ENCODE results near the gene FHIT.

FHIT gene

DNA sequence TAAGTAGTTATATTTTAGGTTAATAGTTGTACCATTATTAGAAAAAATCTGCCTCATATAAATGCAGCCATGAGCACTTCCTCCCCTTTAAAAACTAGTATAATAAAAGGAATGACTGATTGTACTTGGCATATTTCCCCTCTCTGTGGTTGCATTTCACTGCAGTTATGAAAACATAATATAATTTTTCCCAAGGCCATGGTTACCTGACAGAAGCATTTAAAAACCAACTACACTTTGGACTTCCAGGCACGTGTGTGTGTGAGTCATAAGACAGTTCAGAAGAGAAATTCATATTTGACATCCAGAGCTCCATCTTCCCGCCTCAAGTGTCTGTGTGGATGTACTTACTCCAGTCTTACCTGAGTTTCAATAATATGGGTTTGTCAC, 1373.2 kb downstream of the FHIT start:
- no peak overlapping the region for H3K4me2 ChIP-seq (ENCODE audit: low read depth, low read length, poor library complexity, severe bottlenecking)
- H4K20me1 ChIP-seq (ENCODE audit: low read depth, low read length) = no peaks in the 10 kb centered on the region
- no peaks in the 10 kb centered on the region for H3K36me3 ChIP-seq (ENCODE audit: low read length)
- no peak overlapping the region for H3K27ac ChIP-seq (ENCODE audit: low read depth, low read length)
- no peak for TF ChIP-seq EZH2phosphoT487 (conservative IDR thresholded peaks at IDR 0.05; ENCODE audit: low read length)
- TF ChIP-seq, protein P1, sequence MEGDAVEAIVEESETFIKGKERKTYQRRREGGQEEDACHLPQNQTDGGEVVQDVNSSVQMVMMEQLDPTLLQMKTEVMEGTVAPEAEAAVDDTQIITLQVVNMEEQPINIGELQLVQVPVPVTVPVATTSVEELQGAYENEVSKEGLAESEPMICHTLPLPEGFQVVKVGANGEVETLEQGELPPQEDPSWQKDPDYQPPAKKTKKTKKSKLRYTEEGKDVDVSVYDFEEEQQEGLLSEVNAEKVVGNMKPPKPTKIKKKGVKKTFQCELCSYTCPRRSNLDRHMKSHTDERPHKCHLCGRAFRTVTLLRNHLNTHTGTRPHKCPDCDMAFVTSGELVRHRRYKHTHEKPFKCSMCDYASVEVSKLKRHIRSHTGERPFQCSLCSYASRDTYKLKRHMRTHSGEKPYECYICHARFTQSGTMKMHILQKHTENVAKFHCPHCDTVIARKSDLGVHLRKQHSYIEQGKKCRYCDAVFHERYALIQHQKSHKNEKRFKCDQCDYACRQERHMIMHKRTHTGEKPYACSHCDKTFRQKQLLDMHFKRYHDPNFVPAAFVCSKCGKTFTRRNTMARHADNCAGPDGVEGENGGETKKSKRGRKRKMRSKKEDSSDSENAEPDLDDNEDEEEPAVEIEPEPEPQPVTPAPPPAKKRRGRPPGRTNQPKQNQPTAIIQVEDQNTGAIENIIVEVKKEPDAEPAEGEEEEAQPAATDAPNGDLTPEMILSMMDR (IDR thresholded peaks at IDR 0.05; ENCODE audit: insufficient read depth, low read length, poor library complexity, severe bottlenecking) = no peak
- no peak overlapping the region for H2AFZ ChIP-seq (ENCODE audit: low read depth, low read length, severe bottlenecking)
- no peaks in the 10 kb centered on the region for H3F3A ChIP-seq (ENCODE audit: insufficient read depth)
- no peaks in the 10 kb centered on the region for H3K79me2 ChIP-seq (ENCODE audit: insufficient read depth, low read length)
- H3K9me2 ChIP-seq (replicated peaks; ENCODE audit: insufficient read depth, low read length) = no peaks in the 10 kb centered on the region
- H3K27me3 ChIP-seq (ENCODE audit: low read length) = no peaks in the 10 kb centered on the region
- H3K9ac ChIP-seq (ENCODE audit: low read length) = no peak overlapping the region
- no peaks in the 10 kb centered on the region for H3K9me3 ChIP-seq (ENCODE audit: insufficient read depth, low read length)
- H3K4me3 ChIP-seq (ENCODE audit: insufficient read depth, low read length, poor library complexity, severe bottlenecking) = no peak overlapping the region

- Histone ChIP-seq H2AFZ (ENCODE audit: low read depth, low read length, severe bottlenecking) (no peak overlapping the region), H4K20me1 (ENCODE audit: low read depth, low read length) (no peaks in the 10 kb centered on the region), H3K79me2 (ENCODE audit: insufficient read depth, low read length) (no peaks in the 10 kb centered on the region), H3K9me2 (replicated peaks; ENCODE audit: insufficient read depth, low read length) (no peaks in the 10 kb centered on the region), H3K4me2 (ENCODE audit: low read depth, low read length, poor library complexity, severe bottlenecking) (no peak overlapping the region), H3K27me3 (ENCODE audit: low read length) (no peaks in the 10 kb centered on the region), H3K36me3 (ENCODE audit: low read length) (no peaks in the 10 kb centered on the region), H3K27ac (ENCODE audit: low read depth, low read length) (no peak overlapping the region), H3K9me3 (ENCODE audit: insufficient read depth, low read length) (no peaks in the 10 kb centered on the region), H3K4me3 (ENCODE audit: insufficient read depth, low read length, poor library complexity, severe bottlenecking) (no peak overlapping the region), H3F3A (ENCODE audit: insufficient read depth) (no peaks in the 10 kb centered on the region), H3K9ac (ENCODE audit: low read length) (no peak overlapping the region)
- TF ChIP-seq, protein P1 (IDR thresholded peaks at IDR 0.05; ENCODE audit: insufficient read depth, low read length, poor library complexity, severe bottlenecking) = no peak
- TF ChIP-seq EZH2phosphoT487 (conservative IDR thresholded peaks at IDR 0.05; ENCODE audit: low read length) = no peak
These were observed 1373.8 kb downstream of the FHIT start for GRCh38 chr3:59877263-59878037.

- TF ChIP-seq EZH2phosphoT487 (conservative IDR thresholded peaks at IDR 0.05; ENCODE audit: low read length) = no peak
- TF ChIP-seq, protein P1 (IDR thresholded peaks at IDR 0.05; ENCODE audit: insufficient read depth, low read length, poor library complexity, severe bottlenecking) = no peak
- no peaks in the 10 kb centered on the region for H3K36me3 ChIP-seq (ENCODE audit: low read length)
- H3F3A ChIP-seq (ENCODE audit: insufficient read depth) = no peaks in the 10 kb centered on the region
- H4K20me1 ChIP-seq (ENCODE audit: low read depth, low read length) = no peaks in the 10 kb centered on the region
- H3K27ac ChIP-seq (ENCODE audit: low read depth, low read length) = no peak overlapping the region
- H3K27me3 ChIP-seq (ENCODE audit: low read length) = no peaks in the 10 kb centered on the region
- H3K9me2 ChIP-seq (replicated peaks; ENCODE audit: insufficient read depth, low read length) = no peaks in the 10 kb centered on the region
- H3K9ac ChIP-seq (ENCODE audit: low read length) = no peak overlapping the region
- H2AFZ ChIP-seq (ENCODE audit: low read depth, low read length, severe bottlenecking) = no peak overlapping the region
- H3K79me2 ChIP-seq (ENCODE audit: insufficient read depth, low read length) = no peaks in the 10 kb centered on the region
- no peak overlapping the region for H3K4me3 ChIP-seq (ENCODE audit: insufficient read depth, low read length, poor library complexity, severe bottlenecking)
- no peak overlapping the region for H3K4me2 ChIP-seq (ENCODE audit: low read depth, low read length, poor library complexity, severe bottlenecking)
- no peaks in the 10 kb centered on the region for H3K9me3 ChIP-seq (ENCODE audit: insufficient read depth, low read length)
These were observed 1374.7 kb downstream of the FHIT start for GRCh38 chr3:59876533-59877062.
